Chondrocyte (in vitro differentiated cells): ENCODE measurements around the gene PAK4. TPM values are rescaled to one million over a fixed set of nuclear protein-coding genes. Genes with fewer than 3 reads are reported as not detected.
"Not testable (repeated sequence)": the region's sequence is repeated elsewhere in the genome, so short reads cannot be mapped to it uniquely, and the experiment has no call there.

Experiments
- DNase-seq: peaks from one replicate; pipeline ENCODE4 v3.0.0; 2021; ENCODE audit warnings: mixed read lengths, low spot score
- H3K27ac Mint-ChIP-seq: one replicate; pipeline ENCODE4 v1.8.0; 2021; ENCODE audit warnings: mild to moderate bottlenecking, moderate library complexity, mixed read lengths; ENCODE audit not compliant: unreplicated experiment
- H3K27me3 Mint-ChIP-seq: 2 replicates; pipeline ENCODE4 v1.8.0; 2021; ENCODE audit warnings: low read depth, mixed read lengths
- H3K36me3 Mint-ChIP-seq: 2 replicates; pipeline ENCODE4 v1.8.0; 2021; ENCODE audit warnings: low read depth, mixed read lengths
- H3K4me1 Mint-ChIP-seq: 2 replicates; pipeline ENCODE4 v1.8.0; 2021; ENCODE audit warnings: low read depth, mild to moderate bottlenecking, mixed read lengths
- H3K4me3 Mint-ChIP-seq: one replicate; pipeline ENCODE4 v1.8.0; 2021; ENCODE audit warnings: mild to moderate bottlenecking, moderate library complexity, mixed read lengths; ENCODE audit not compliant: unreplicated experiment
- H3K9me3 Mint-ChIP-seq: 2 replicates; pipeline ENCODE4 v1.8.0; 2021; ENCODE audit warnings: low read depth, mixed read lengths
- total RNA-seq: library from RNA; stranded (reverse); gene quantifications from 3 replicates; pipeline ENCODE4 v1.2.1, GENCODE V29; 2021
- TF ChIP-seq, protein P1 (sequence below): fragments of 200-600 bp; sonication (generic); IDR thresholded peaks from 2 replicates; pipeline ENCODE4 v1.5.0; 2021; ENCODE audit warnings: antibody characterized with exemption, mild to moderate bottlenecking, moderate library complexity

PAK4 gene
- total RNA-seq, 1 donor from 2014 or later: 14.4 TPM

DNA sequence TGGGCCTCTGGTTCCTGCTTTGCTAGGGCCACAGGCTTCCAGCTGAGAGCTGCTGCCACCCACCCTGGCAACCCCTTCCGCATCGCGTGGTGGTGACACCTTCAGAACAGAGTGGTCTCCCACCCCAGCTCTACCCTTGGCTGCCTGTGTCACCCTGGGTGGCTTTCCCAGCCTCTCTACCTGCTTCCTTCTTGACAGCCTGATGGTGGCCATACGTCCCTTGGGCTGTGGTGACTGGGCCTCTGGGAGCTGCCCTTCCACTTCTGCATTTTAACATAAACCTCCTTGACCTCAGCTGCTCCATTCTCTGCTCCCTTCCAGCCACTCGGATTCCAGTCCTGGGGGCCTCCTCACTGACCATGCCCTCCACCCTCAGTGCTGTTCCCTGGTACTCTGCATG is 17.0 kb downstream of the PAK4 start:
- Mint-ChIP-seq H3K27ac (no peak overlapping the region), H3K27me3 (no peaks in the 10 kb centered on the region), H3K4me3 (no peak overlapping the region), H3K9me3 (no peaks in the 10 kb centered on the region), H3K4me1 (peaks cover 27% of the 10 kb centered on the region), H3K36me3 (no peaks in the 10 kb centered on the region)
- DNase-seq: no peak
- TF ChIP-seq, protein P1, sequence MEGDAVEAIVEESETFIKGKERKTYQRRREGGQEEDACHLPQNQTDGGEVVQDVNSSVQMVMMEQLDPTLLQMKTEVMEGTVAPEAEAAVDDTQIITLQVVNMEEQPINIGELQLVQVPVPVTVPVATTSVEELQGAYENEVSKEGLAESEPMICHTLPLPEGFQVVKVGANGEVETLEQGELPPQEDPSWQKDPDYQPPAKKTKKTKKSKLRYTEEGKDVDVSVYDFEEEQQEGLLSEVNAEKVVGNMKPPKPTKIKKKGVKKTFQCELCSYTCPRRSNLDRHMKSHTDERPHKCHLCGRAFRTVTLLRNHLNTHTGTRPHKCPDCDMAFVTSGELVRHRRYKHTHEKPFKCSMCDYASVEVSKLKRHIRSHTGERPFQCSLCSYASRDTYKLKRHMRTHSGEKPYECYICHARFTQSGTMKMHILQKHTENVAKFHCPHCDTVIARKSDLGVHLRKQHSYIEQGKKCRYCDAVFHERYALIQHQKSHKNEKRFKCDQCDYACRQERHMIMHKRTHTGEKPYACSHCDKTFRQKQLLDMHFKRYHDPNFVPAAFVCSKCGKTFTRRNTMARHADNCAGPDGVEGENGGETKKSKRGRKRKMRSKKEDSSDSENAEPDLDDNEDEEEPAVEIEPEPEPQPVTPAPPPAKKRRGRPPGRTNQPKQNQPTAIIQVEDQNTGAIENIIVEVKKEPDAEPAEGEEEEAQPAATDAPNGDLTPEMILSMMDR: no peak

GRCh38 chr19:39143757-39144289 is 18.2 kb downstream of the PAK4 start:
- not testable (repeated sequence) for H3K4me3 Mint-ChIP-seq, H3K27me3 Mint-ChIP-seq, H3K36me3 Mint-ChIP-seq, DNase-seq, H3K27ac Mint-ChIP-seq, H3K9me3 Mint-ChIP-seq
- peaks cover 23% of the 10 kb centered on the region for H3K4me1 Mint-ChIP-seq

DNA sequence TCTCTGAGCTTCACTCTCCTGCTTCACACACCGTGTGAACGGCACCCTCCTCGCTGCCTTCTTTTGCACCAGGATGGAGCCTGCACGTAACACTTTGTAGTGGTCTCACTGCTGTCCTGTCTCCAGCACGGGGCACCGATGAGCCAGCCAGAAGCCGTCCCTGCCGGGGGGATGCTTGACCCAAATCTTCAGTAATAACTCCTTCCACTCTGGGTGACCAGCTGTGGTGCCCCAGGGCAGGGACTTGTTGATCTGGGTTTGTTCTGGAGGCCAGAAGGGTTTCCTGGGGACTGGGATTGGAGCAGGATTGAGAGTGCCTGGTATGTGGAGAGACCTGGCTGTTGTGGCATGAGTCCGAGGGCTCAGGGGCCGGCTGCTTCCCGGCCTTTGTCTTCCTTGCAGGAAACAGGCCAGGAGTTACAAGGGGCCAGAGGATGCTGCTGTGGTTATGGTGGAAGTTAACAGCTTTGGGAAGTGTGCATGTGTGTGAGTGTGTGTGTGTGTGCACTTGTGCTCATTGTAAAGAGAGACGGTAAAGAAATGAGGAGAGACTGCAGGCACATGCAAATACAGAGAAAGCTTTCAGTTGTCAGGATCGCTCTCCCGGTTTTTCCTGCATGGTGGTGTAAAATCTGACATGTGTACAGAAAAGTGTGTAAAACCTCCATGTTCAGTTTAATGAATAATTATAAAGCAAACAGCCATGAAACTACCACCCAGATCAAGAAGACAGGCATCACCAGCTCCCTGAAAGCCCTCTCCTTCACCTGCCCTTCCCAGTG is 18.9 kb downstream of the PAK4 start:
- Mint-ChIP-seq H3K27ac (no peak overlapping the region), H3K4me3 (no peak overlapping the region), H3K36me3 (no peaks in the 10 kb centered on the region), H3K9me3 (peaks cover 3% of the 10 kb centered on the region), H3K4me1 (peaks cover 17% of the 10 kb centered on the region), H3K27me3 (no peaks in the 10 kb centered on the region)
- DNase-seq: no peak
- TF ChIP-seq, protein P1: no peak

DNA sequence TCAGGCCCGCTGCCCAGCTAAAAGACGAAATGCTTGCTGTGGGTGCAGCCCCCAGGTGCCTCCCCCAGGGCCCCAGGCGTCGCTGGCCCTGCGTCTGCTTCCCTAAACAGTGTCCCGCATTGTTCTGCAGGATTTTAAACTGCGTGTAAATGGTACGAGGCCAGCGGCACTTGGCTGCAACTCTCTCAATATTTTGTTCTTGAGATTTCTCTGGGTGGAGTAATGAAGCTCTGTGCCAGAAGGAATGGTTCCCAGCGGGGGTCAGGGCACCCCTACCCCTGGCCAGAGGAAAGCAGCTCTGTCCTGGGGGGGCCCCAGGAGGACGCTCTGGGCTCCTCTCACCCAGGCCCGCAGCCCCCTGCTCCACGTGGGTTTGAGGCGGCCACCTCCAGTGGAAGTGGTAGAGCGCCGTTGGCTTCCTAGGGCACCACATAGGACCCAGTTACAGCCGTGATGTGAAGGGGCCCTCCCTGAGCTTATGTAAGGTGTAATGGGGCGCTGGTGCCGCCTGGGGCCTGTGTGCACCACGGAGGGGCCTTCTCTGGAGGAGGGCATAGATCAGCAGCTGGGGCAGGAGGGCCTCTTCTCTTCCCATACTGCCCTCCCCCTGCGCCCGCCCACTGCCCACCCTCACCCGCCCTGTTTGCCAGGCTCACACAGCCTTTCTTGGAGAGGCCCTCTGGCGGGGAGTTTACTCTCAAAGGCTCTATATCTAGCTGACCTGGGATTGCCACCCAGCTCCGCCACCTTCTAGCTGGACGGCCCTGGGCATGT is 19.8 kb downstream of the PAK4 start:
- peaks cover 8% of the 10 kb centered on the region for H3K4me1 Mint-ChIP-seq
- H3K27ac Mint-ChIP-seq: no peak overlapping the region
- H3K27me3 Mint-ChIP-seq: no peaks in the 10 kb centered on the region
- H3K36me3 Mint-ChIP-seq: no peaks in the 10 kb centered on the region
- DNase-seq: no peak
- TF ChIP-seq, protein P1: no peak
- H3K4me3 Mint-ChIP-seq: no peak overlapping the region
- H3K9me3 Mint-ChIP-seq: peaks cover 3% of the 10 kb centered on the region

GRCh38 chr19:39146091-39146490 is 20.5 kb downstream of the PAK4 start:
- Mint-ChIP-seq H3K9me3 (peaks cover 3% of the 10 kb centered on the region), H3K4me3 (no peak overlapping the region), H3K27me3 (no peaks in the 10 kb centered on the region), H3K4me1 (peaks cover 8% of the 10 kb centered on the region), H3K27ac (no peak overlapping the region), H3K36me3 (no peaks in the 10 kb centered on the region)
- DNase-seq: no peak
- TF ChIP-seq, protein P1: no peak
